HEK293T (cell line): Measurements from ENCODE around the gene BMERB1.

Experiments
- CTCF ChIA-PET: fragments of 350-600 bp; formaldehyde crosslinking; extraction: SDS; loops from one replicate; lab custom pipeline; 2021; ENCODE audit warnings: antibody characterized with exemption, inconsistent platforms; lab: Yijun Ruan, JAX
- POLR2A ChIA-PET: fragments of 350-600 bp; formaldehyde crosslinking; extraction: SDS; loops from one replicate; lab custom pipeline; 2020; ENCODE audit warnings: antibody characterized with exemption, inconsistent platforms; lab: Yijun Ruan, JAX
- DNase-seq: peaks from one replicate; pipeline ENCODE4 v3.0.0; 2012; ENCODE audit warnings: mixed read lengths; ENCODE audit errors: extremely low spot score
- ARNT ChIP-seq: fragments of 450-650 bp; IDR thresholded peaks from 2 replicates; pipeline ENCODE4 v1.6.1; 2017; ENCODE audit warnings: mild to moderate bottlenecking
- BHLHE40 ChIP-seq: fragments of 450-650 bp; IDR thresholded peaks from 2 replicates; pipeline ENCODE4 v1.6.1; 2016; ENCODE audit warnings: mild to moderate bottlenecking, moderate library complexity, borderline replicate concordance
- CTBP1 ChIP-seq: fragments of 450-650 bp; IDR thresholded peaks from 2 replicates; pipeline ENCODE4 v1.6.1; 2016; ENCODE audit warnings: borderline replicate concordance
- ELF4 ChIP-seq: fragments of 450-650 bp; IDR thresholded peaks from 2 replicates; pipeline ENCODE4 v1.6.1; 2017; ENCODE audit warnings: antibody characterized with exemption
- FOXA1 ChIP-seq: fragments of 450-650 bp; IDR thresholded peaks from 2 replicates; pipeline ENCODE4 v1.6.1; 2016; ENCODE audit warnings: mild to moderate bottlenecking
- FOXK2 ChIP-seq: fragments of 450-650 bp; IDR thresholded peaks from 2 replicates; pipeline ENCODE4 v1.6.1; 2016; ENCODE audit warnings: mild to moderate bottlenecking
- FOXM1 ChIP-seq: fragments of 450-650 bp; IDR thresholded peaks from 2 replicates; pipeline ENCODE4 v1.6.1; 2017; ENCODE audit warnings: mild to moderate bottlenecking, borderline replicate concordance
- HDGF ChIP-seq: fragments of 450-650 bp; IDR thresholded peaks from 2 replicates; pipeline ENCODE4 v1.6.1; 2017; ENCODE audit warnings: antibody characterized with exemption, borderline replicate concordance
- L3MBTL2 ChIP-seq: fragments of 450-650 bp; conservative IDR thresholded peaks from 2 replicates; pipeline ENCODE4 v1.6.1; 2016; ENCODE audit warnings: mild to moderate bottlenecking
- LEF1 ChIP-seq: fragments of 450-650 bp; IDR thresholded peaks from 2 replicates; pipeline ENCODE4 v1.6.1; 2017; ENCODE audit warnings: mild to moderate bottlenecking, borderline replicate concordance
- NFRKB ChIP-seq: fragments of 450-650 bp; IDR thresholded peaks from 2 replicates; pipeline ENCODE4 v1.6.1; 2016; ENCODE audit warnings: mild to moderate bottlenecking, moderate library complexity
- SP1 ChIP-seq: fragments of 450-650 bp; IDR thresholded peaks from 2 replicates; pipeline ENCODE4 v1.6.1; 2017
- SUZ12 ChIP-seq: fragments of 450-650 bp; IDR thresholded peaks from 2 replicates; pipeline ENCODE4 v1.6.1; 2016; ENCODE audit warnings: mild to moderate bottlenecking
- TARDBP ChIP-seq: fragments of 450-650 bp; IDR thresholded peaks from 2 replicates; pipeline ENCODE4 v1.6.1; 2016
- ZNF384 ChIP-seq: fragments of 450-650 bp; IDR thresholded peaks from 2 replicates; pipeline ENCODE4 v1.6.1; 2016
- TF ChIP-seq, protein P1 (sequence below): fragments of 450-650 bp; IDR thresholded peaks from 2 replicates; pipeline ENCODE4 v1.6.1; 2016

BMERB1 gene

DNA sequence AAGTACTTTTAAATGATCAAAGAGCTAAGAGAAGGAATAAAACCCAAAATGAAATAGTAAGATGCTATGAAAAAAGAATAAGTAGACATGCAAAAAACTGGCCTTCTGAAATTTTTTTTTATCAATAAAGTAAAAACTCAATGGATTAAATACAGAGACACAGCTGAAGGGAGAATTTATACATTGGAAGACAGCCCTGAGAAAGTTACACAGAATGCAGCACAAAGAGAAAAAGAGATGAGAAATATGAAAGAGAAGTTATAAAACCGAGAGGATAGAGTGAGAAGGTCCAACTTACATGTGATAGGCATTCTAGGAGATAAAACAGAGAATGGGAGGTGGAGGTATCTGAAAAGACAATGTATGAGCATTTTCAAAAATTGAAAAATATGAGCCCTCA, 151.6 kb downstream of the BMERB1 start:
- TF ChIP-seq, protein P1, sequence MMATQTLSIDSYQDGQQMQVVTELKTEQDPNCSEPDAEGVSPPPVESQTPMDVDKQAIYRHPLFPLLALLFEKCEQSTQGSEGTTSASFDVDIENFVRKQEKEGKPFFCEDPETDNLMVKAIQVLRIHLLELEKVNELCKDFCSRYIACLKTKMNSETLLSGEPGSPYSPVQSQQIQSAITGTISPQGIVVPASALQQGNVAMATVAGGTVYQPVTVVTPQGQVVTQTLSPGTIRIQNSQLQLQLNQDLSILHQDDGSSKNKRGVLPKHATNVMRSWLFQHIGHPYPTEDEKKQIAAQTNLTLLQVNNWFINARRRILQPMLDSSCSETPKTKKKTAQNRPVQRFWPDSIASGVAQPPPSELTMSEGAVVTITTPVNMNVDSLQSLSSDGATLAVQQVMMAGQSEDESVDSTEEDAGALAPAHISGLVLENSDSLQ, result no peak
- TF ChIP-seq L3MBTL2, result no peak
- no peak for TF ChIP-seq BHLHE40
- no peak for TF ChIP-seq HDGF
- no peak for TF ChIP-seq ELF4
- no peak for TF ChIP-seq TARDBP
- TF ChIP-seq NFRKB, result no peak
- no peak for TF ChIP-seq CTBP1
- no peak for TF ChIP-seq LEF1
- no peak for TF ChIP-seq SP1
- TF ChIP-seq FOXM1, result no peak
- TF ChIP-seq FOXK2, result no peak
- no peak for TF ChIP-seq FOXA1
- ChIA-PET CTCF (no interaction called here), POLR2A (no interaction called here)
- no peak for DNase-seq

DNA sequence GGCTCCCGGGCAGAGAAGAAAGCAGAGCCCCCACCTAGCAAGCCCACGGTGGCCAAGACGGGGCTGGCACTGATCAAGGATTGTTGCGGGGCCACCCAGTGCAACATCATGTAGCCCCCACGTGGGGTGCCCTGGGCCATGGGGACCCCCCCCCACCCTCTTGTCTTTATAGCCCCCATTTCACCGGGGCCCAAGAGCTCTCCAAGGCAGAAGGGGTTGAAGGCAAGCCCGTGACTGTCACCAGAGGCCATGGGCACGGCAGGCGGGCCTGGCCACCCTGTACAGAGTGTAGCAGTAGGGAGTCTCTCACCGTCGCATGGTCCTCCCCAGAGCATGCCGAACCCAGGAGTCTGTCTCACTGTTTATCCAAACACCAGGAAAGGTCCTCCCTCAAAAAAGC, 152.3 kb downstream of the BMERB1 start:
- TF ChIP-seq, protein P1, result no peak
- TF ChIP-seq LEF1, result no peak
- CTCF ChIA-PET, result no interaction called here
- no peak for DNase-seq
- POLR2A ChIA-PET, result no interaction called here

DNA sequence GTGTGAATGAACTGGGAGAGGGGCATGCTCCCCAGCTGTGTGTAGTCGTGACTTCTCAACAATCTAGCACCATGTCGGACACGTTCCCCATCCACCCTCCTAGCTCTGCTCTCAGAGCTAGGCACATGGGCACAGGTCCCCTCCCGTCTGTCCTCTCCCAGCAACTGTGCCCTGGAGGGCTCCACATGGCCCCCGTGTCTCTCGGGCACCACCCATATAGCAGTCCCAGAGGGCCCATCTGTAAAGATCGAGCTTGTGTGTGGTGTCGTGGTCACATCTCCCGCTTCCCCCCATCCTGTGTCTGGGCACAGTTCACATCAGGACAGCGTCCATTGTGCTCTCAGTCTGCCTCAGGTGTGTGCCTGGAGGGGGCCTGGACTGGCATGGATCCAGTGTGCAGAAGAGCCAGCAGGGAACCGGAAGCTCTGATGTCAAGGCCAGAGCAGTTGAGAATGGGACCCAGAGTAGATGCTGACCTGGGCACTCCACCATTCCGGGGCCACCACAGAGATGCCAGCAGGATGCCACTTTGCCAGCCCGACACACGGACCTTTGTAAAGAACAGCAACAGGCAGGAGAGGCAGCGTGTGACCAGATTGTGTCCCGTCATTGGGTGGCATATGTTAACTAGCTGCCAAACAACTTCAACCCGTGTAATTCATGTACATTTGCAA, 152.9 kb downstream of the BMERB1 start:
- DNase-seq, result no peak
- POLR2A ChIA-PET, result no interaction called here
- CTCF ChIA-PET, result interaction anchor here (1.2 kb wide), 1 partner anchor 16 kb away, joined by 3 read pairs; no protein-coding TSS in a partner anchor

DNA sequence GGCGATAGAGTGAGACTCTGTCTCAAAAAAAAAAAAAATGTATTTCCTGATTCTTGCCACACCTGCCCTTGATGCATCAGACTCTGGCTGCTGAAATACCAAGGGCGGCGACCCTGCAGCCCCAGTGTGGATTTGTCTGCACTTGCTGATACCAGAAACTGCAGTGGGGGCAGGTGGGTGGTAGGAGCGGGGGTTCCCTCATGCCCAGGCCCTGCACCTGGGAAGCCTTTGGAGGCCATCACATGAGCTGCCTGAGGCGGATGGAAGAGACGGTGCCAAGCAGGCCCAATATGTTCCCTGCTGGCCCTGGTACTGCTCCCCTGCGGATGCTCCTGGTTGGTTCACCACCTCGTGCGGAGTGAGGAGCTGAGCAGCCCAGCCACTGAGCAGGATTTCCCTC, 157.9 kb downstream of the BMERB1 start:
- POLR2A ChIA-PET, result no interaction called here
- DNase-seq, result no peak
- TF ChIP-seq HDGF, result no peak
- TF ChIP-seq FOXM1, result no peak
- no peak for TF ChIP-seq CTBP1
- CTCF ChIA-PET, result interaction anchor here (0.6 kb wide), 1 partner anchor 165 kb away, joined by 4 read pairs; no protein-coding TSS in a partner anchor

More for the DNA sequence above, 152.9 kb downstream of the BMERB1 start:
- TF ChIP-seq NFRKB (no peak), LEF1 (no peak), BHLHE40 (no peak)

DNA sequence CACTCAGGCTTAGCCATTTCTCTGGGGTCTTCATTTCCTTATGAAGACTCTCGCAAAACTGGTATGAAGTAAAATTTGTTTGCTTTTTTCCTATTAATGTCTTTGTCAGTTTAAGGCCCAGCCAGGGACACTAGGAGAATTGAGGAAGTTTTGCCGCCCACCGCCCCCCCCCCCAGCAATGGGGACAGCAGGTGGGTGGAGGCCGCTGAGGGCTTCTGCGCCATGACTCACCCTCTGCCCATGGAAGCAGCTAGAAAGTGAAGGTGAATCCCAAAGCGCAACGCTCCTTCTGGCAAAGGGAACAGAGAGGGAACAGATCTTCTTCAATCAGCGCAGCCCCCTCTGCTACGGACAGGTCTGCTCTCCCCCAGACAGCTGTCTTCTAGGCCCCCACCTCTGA, 158.8 kb downstream of the BMERB1 start:
- ChIA-PET POLR2A (no interaction called here), CTCF (no interaction called here)
- no peak for DNase-seq
- TF ChIP-seq ARNT (no peak), FOXA1 (no peak), HDGF (no peak), L3MBTL2 (no peak), BHLHE40 (no peak), SP1 (no peak)
- TF ChIP-seq, protein P1, result no peak

DNA sequence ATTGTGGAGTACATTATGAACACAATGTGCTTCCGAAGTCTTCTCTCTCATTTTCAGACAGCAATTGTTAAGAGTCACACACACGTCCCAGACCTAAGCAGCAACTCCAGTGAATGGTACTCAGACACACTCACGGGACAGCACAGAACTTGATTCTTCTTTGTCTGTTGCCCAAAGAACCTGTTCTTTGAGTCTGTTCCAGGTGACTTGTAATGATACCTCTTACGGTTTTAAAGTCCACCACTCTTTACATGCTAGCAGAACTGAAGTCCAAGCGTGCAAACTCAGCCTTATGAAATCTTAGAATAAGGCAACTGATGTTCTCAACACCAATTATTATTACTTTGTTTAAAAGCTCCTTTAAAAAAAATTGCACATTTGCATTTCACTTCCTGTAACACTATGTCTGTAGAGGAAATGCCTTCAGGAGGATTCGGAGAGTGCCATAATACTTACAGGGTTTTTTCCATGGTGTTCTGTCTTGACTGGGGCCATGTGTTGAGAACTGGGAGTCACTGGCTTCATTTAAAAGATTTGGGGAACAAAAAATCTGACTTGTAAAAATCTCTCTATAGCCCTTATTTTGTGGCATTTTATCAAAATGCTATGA, 160.4 kb downstream of the BMERB1 start:
- POLR2A ChIA-PET, result no interaction called here
- TF ChIP-seq CTBP1 (no peak), HDGF (no peak), LEF1 (no peak), BHLHE40 (no peak), ZNF384 (no peak), FOXA1 (no peak), FOXM1 (no peak), TARDBP (no peak), SP1 (no peak), SUZ12 (no peak), ARNT (no peak), FOXK2 (no peak), NFRKB (no peak), ELF4 (no peak), L3MBTL2 (no peak)
- TF ChIP-seq, protein P1, result no peak
- DNase-seq, result no peak
- CTCF ChIA-PET, result no interaction called here
